ENCODE results near the gene CDH26. TPM values are rescaled to one million over a fixed set of nuclear protein-coding genes. Genes with fewer than 3 reads are reported as not detected.

Gene CDH26
- total and polyA plus RNA-seq, 9 of the 15 experiments (the other 6 are each of a cell fraction or from before 2014, with no cell fraction given): 0.07 to 0.13 (median 0.10) TPM; not detected in 4

GRCh38 chr20:60043435-60043834 lies 85.2 kb downstream of the CDH26 start (continued):
- TF ChIP-seq CHD7 (IDR thresholded peaks at IDR 0.05; ENCODE audit: low read depth, low read length): no peak
- no peak for TF ChIP-seq ZBTB9 (CRISPR knock-in tag; IDR thresholded peaks at IDR 0.05)
- TF ChIP-seq U2AF2 (optimal IDR thresholded peaks at IDR 0.05; ENCODE audit: low read depth, low read length): no peak
- no peak for TF ChIP-seq NCOA1 (IDR thresholded peaks at IDR 0.05; ENCODE audit: low read depth)
- no peak for TF ChIP-seq GATAD2A (IDR thresholded peaks at IDR 0.05)
- TF ChIP-seq USF1 (CRISPR knock-in tag; IDR thresholded peaks at IDR 0.05): no peak
- no peak for TF ChIP-seq RBM22 (IDR thresholded peaks at IDR 0.05; ENCODE audit: low read depth, low read length, poor library complexity, severe bottlenecking)
- no peak for TF ChIP-seq TCF15 (CRISPR knock-in tag; IDR thresholded peaks at IDR 0.05)
